HG03025 (cell line): ENCODE data around the gene TMEM250.
"Not testable (repeated sequence)": the region's sequence is repeated elsewhere in the genome, so short reads cannot be mapped to it uniquely, and the experiment has no call there.

Experiments used
- ATAC-seq: cut with Tn5 transposase; IDR thresholded peaks from one replicate; pipeline ENCODE4 v1.9.1; 2021; ENCODE audit warnings: mild to moderate bottlenecking, moderate library complexity; ENCODE audit not compliant: unreplicated experiment, low FRiP score

Gene TMEM250

DNA sequence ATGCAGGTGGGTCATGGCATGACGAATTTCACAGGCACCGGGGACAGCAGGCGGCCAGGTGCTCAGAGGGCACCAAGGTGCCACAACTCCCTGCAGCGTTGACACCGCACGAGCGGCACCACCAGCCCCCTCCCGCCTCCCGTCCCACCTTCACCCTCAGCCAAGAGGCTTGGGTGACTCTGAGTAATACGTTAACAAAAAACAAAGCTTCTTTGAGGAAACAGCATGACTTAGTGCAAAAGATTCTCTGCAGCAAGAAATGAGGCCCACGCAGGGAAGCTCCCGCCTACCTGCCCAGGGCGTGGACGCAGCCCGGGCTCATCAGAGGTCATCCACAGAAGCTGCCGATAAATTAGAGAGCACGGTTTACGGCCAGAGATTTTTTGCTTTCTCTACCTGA is 4.1 kb downstream of the TMEM250 start:
- no peak for ATAC-seq

GRCh38 chr9:136112541-136112940 is 6.1 kb downstream of the TMEM250 start:
- ATAC-seq, result no peak

DNA sequence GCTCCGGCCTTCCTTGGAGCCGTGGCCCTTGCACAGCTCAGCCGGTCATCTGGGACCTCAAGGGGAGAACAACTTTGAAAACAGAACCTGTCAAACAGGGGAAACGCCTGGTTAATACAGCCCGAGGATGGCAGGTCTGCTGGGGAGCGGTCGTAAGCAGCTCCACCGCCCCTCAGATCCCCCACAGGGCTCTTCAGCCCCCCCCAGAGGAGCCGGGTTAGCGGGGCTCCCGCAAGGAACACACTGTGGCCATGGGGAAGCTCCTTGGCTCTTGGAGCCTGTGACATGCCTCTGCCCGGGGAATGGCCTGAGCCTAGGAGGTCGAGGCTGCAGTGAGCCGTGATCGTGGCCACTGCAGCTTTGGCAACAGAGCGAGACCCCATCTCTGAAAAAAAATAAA is 6.8 kb downstream of the TMEM250 start:
- no peak for ATAC-seq

DNA sequence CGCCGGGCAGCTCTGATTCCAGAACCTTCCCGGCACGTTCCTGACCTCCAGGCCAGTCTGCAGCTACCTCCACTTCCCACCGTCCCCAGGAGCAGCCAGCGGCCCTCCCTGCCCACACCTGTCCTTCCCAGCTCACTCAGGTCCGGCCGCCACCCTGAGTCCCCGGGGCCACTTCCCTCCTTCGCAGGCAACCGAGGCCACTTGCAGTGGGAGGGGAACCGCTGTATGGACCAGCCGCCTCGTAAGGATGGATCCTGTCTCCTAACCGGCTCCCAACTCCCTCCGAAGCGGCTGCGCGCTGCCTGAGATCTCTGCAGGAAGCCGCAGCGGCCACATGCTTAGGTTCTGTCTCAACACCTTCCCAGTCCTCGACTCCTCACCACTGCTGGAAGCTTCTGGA is 7.5 kb downstream of the TMEM250 start:
- no peak for ATAC-seq

DNA sequence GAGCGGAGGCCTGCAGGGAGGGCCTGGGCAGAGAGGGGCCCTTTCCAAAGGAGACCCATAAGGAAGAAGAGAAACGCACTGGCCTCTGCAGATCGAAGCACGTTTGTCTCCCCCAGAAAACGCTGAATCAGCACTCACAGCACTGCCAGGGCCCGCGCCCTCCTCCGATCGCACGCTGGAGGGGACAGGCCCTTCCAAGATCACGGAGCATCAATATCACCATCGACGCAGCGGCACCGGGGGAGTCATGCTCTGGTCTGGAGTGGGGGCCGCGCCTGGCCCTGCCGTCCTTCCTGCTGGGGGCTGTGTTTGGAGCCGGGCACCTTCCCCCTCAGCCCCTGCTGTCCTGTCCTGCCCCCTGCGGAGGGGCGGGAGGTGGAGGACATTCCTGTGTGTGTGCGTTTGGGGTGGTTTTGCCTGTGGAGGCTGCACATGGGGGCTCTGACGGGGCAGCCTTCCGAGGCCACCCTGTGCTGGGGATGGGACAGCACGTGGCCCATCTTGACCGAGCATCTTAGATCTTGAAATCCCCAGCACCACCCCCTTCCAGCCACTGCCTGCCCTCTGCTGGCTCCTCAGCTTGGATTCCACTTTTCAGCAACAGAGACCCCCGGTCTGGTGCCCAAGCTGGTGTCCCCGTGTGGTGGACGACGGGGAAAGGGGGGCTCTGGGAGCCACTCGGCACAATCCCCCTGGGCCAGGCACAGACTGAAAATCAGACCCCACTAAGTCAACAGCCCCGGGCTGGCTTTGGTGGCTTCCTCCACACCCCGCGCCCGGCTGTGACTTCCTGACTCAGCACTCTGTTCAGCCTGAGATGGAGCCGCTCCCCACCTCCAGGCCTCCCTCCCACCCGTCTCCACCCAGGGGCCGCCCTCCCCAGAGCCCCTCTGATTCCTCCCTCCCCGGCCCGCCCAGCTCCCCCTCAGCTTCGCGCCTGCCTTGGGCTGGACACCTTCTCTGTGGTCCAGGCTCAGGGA is 8.3 kb downstream of the TMEM250 start:
- no peak for ATAC-seq

DNA sequence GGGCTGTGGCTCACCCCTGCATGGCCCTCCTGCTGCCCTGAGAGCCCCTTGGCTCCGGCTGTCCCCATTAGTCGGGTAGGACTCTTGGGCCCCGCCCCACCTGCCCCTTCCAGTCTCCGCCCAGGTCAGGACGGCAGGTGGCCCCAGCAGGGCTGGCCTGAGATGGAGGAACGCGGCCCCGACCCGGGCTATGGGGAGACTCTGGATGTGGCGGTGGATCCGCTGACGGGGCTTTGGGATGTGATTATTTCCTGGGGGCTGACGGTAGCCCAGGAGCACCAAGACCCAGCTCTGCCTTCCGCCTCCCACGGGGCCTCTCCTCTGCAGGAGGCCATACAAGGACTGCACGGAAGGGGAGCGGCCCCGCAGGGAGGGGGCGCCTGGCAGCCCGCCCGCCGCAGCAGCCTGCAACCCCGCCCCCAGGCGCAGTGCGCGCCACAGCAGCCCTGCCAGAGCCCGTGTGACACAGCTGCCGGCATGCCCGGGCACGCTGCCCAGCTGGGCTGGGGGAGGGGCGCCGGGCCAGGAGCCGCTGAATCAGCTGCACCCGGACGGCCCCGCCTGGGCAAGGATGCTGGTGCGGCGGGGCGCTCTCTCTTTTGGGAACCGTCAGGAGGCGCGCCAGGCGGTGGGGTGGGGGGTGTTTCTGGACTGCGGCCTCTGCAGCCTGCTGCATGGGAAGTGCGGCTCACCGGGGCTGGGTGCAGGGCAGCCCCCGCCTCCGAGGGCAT is 9.2 kb downstream of the TMEM250 start:
- ATAC-seq, result peak; percentile 64

- no peak for ATAC-seq
Observed at GRCh38 chr9:136108648-136109266, 9.9 kb downstream of the TMEM250 start.

DNA sequence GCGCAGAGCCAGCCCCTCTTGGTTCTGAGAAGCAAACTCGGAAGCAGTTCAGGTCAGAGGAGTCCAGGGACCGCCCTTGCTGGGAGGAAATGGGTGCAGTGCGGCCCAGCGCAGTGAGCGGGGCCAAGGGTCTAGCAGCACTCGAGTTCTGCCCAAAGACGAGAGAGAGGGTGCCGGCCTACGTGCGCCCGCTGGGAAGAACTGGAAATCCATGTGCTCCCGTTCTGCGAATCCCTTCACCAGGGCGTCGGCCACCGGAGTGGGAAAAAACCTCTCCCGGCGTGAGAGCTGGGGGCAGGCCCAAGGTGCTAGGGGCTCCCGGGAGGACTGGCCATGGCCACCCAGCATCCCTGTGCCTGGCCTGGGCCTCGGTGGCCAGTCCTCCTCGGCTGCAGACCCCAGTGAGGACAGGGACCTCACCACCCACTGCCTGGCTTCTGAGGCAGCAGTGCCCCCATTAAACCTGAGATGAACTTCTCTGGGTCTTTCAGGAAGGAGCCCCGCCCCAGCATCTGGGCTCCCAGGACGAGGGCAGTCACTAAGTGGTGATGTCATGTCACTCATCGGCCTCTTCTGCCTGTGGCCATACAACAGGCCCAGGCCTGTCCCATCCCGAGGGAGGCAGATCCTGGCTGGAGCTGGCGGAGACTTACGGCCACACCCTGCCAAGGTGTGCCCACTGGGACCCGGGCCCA is 10.6 kb downstream of the TMEM250 start:
- ATAC-seq, result no peak

GRCh38 chr9:136107155-136107952 is 11.3 kb downstream of the TMEM250 start:
- ATAC-seq, result no peak

DNA sequence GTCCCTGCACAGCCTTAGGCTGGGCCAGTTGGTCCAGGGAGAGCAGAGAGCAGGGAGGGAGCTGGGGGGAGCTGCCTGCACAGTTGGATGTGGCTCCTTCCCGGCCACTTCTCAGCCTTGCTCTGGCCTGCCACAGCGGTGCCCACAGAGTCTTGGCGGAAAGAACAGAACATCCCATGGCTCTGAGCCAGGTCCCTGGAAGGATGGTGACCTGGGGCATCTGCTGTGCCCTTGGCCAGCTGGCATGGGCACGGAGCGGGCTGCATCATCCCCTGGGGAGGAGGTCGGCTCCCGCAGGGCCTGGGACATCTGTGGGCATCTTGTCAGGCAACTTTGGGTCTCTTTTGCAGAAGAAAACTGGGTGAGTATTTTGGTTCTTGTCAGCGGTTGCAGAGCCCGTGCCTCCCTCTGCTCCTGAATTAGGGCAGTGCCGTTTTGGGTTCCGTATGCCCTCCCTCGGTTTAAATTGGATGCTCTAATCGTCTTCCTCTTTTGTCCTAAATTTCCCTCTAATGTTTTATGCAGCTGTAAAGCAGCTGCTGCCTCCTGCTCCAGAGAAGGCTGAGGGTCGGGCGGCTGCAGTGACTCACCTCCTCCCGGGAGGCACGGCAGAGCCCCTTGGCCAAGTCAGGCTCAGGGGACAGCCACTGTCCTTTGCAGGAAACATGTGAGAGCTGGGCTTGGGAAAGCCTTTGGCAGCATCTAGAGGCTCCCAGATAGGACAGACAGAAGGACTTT is 13.1 kb downstream of the TMEM250 start:
- no peak for ATAC-seq

GRCh38 chr9:136104916-136105315 is 13.8 kb downstream of the TMEM250 start:
- ATAC-seq, result no peak

DNA sequence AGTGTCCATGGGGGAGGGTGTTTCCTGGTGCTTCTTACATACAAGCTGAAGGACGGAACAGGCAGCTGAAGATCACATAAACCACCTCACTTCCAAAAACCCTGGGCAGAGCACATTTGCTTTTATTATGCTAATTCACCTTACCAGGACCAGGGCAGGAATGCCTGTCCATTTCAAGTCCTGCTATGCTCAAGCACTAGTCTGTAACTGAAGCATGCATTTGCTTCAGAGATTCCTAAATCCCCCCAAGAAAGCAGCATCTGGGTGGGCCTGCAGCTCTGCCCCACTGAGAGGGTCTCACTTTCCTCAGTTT is 14.2 kb downstream of the TMEM250 start:
- ATAC-seq, result no peak

DNA sequence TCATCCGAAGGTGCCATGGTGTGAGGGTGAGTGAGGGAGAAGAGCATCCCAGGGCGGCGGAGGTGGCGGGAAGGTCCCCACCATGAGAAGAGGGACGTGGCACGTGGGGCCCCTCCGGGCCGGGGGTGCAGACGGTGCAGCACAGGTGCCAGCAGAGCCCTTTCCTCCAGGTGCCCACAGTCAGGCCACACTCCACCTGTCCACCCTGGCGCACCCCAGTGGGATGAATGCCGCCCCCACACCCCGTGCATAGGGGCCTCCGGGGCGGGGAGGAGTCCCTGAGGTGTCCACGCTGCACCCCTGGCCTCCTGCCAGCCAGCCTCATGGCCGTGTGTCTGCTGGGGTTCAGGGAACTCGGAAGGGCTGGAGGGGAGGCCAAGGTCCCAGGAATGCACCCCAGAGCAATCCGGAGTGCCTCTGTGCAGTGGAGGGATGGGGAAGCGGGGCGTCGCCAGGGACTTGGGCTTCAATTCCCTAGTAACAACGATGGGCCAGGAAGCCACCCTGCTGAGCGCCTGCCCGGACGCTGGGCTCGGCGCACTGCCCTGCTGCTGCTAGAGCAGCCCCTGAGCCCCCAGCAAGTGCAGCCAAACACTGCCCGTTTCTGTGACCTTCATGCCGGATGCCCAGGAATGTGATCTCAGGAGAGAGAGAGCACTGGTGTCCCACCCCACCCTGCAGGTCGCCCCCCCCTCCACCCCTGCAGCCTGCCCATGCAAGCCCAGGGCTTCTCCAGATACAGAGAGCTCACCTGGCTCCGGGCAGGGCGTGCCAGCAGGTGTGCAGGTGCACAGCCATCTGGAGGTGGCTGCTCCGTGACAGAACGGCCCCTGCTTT is 14.8 kb downstream of the TMEM250 start:
- ATAC-seq, result no peak

GRCh38 chr9:136101615-136102074 is 17.0 kb downstream of the TMEM250 start:
- not testable (repeated sequence) for ATAC-seq

GRCh38 chr9:136100700-136101614 is 17.7 kb downstream of the TMEM250 start:
- ATAC-seq, result no peak

DNA sequence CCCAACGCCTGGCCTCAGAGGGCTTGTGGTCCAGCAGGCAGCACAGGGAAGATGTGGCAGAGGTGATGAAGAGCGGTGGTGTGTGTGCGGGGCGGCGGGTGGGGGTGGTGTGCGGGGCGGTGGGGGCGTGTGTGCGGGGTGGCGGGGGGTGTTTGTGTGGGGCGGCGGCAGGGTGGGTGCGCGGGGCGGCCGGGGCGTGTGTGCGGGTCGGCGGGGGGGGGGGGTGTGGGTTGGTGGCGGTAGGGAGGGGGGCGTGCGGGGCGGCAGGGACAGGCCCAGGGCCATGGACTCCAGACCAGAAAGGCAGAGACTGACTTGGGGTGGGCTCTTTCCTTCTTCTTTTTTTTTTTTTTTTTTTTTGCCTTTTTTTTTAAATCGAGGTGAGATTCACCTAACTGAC is 19.1 kb downstream of the TMEM250 start:
- ATAC-seq, result no peak

DNA sequence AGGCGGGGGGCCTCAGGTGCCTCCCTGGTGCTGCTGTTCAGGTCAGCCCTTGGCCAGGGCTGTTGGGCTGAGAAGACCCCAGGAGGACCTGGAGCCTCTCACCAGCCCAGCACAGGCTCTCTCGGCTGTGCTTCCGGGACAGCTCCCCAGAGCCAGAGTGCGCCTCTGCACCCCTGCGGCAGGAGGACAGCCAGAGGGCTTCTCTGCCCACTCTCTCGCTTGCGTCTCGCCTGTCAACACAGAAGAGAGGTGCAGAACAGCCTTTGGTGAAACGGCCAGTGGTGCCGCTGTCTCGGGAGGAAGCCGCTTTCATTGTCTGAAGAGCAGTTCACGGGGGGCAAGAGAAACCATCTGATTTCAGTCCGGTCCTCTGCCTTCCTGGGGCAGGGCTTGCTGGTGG is 19.8 kb downstream of the TMEM250 start:
- no peak for ATAC-seq
